Neural progenitor cell (in vitro differentiated cells): ENCODE measurements around the gene CBX8. TPM values are rescaled to one million over a fixed set of nuclear protein-coding genes. Genes with fewer than 3 reads are reported as not detected.

Experiments
- DNase-seq: peaks from one replicate; pipeline ENCODE4 v3.0.0-alpha.2; 2016; ENCODE audit warnings: low spot score
- H2AFZ ChIP-seq: fragments of 200-600 bp; sonication (generic); replicated peaks from 2 replicates; pipeline ENCODE4 v1.6.1; 2016; ENCODE audit warnings: antibody characterized with exemption
- H3F3A ChIP-seq: fragments of 200-600 bp; sonication (generic); 2 replicates; pipeline ENCODE4 v1.6.1; 2016; ENCODE audit warnings: antibody characterized with exemption, low read depth
- H3K27ac ChIP-seq: fragments of 200-600 bp; sonication (generic); 2 replicates; pipeline ENCODE4 v1.5.1; 2016; ENCODE audit warnings: mild to moderate bottlenecking
- H3K27me3 ChIP-seq: fragments of 200-600 bp; sonication (generic); 2 replicates; pipeline ENCODE4 v1.6.1; 2016; ENCODE audit warnings: mild to moderate bottlenecking, moderate library complexity
- H3K36me3 ChIP-seq: fragments of 200-600 bp; sonication (generic); 2 replicates; pipeline ENCODE4 v1.5.1; 2016
- H3K4me1 ChIP-seq: fragments of 200-600 bp; sonication (generic); 2 replicates; pipeline ENCODE4 v1.6.1; 2016; ENCODE audit warnings: mixed run types
- H3K4me2 ChIP-seq: fragments of 200-600 bp; sonication (generic); 2 replicates; pipeline ENCODE4 v1.6.1; 2016
- H3K4me3 ChIP-seq: fragments of 200-600 bp; sonication (generic); 2 replicates; pipeline ENCODE4 v1.5.1; 2016
- H3K79me2 ChIP-seq: fragments of 200-600 bp; sonication (generic); 2 replicates; pipeline ENCODE4 v1.6.1; 2016; ENCODE audit warnings: low read depth
- H3K9ac ChIP-seq: fragments of 200-600 bp; sonication (generic); 2 replicates; pipeline ENCODE4 v1.6.1; 2016
- H3K9me3 ChIP-seq: fragments of 200-600 bp; sonication (generic); 2 replicates; pipeline ENCODE4 v1.5.1; 2016; ENCODE audit warnings: low read depth
- H4K20me1 ChIP-seq: fragments of 200-600 bp; sonication (generic); 2 replicates; pipeline ENCODE4 v1.6.1; 2016; ENCODE audit warnings: low read depth
- H3K27ac Mint-ChIP-seq: 3 replicates; pipeline ENCODE4 v1.8.0; 2021; ENCODE audit warnings: mixed read lengths
- H3K27me3 Mint-ChIP-seq: 2 replicates; pipeline ENCODE4 v1.8.0; 2022; ENCODE audit warnings: low read depth, mild to moderate bottlenecking, inconsistent platforms, moderate library complexity, mixed read lengths; ENCODE audit not compliant: insufficient read depth
- H3K36me3 Mint-ChIP-seq: 3 replicates; pipeline ENCODE4 v1.8.0; 2021; ENCODE audit warnings: mixed read lengths
- H3K4me1 Mint-ChIP-seq: 3 replicates; pipeline ENCODE4 v1.8.0; 2021; ENCODE audit warnings: mixed read lengths
- H3K4me3 Mint-ChIP-seq: 3 replicates; pipeline ENCODE4 v1.8.0; 2021; ENCODE audit warnings: mild to moderate bottlenecking, moderate library complexity, mixed read lengths
- H3K9me3 Mint-ChIP-seq: 3 replicates; pipeline ENCODE4 v1.8.0; 2020; ENCODE audit warnings: mixed read lengths
- CTCF ChIP-seq: fragments of 200-600 bp; sonication (generic); IDR thresholded peaks from 2 replicates; pipeline ENCODE4 v1.5.1; 2017; ENCODE audit warnings: antibody characterized with exemption, mild to moderate bottlenecking
- EZH2 ChIP-seq: fragments of 200-600 bp; sonication (generic); IDR thresholded peaks from 2 replicates; pipeline ENCODE4 v1.6.1; 2017; ENCODE audit warnings: antibody characterized with exemption, mild to moderate bottlenecking, moderate library complexity
- EZH2phosphoT487 ChIP-seq: fragments of 200-600 bp; sonication (generic); IDR thresholded peaks from 2 replicates; pipeline ENCODE4 v1.6.1; 2017; ENCODE audit warnings: antibody characterized with exemption
- total RNA-seq: library from RNA; depleted of rRNA; stranded (reverse); fragments of >200 nt; gene quantifications from 2 replicates; pipeline ENCODE4 v1.2.3, GENCODE V29; 2015; ENCODE audit warnings: low replicate concordance

CBX8 gene
- 2.8 and 15.2 TPM in 2 replicates for total RNA-seq

- H3K4me1 ChIP-seq: peaks cover 60% of the 10 kb centered on the region
- peaks cover 92% of the 10 kb centered on the region for H3K27me3 ChIP-seq
- no peaks in the 10 kb centered on the region for H3K36me3 ChIP-seq
- Mint-ChIP-seq H3K27me3 (peaks cover 48% of the 10 kb centered on the region), H3K36me3 (no peaks in the 10 kb centered on the region), H3K27ac (peak within 1 kb of the TSS; percentile 91), H3K4me3 (peak within 1 kb of the TSS; percentile 93), H3K4me1 (peaks cover 52% of the 10 kb centered on the region), H3K9me3 (peaks cover 3% of the 10 kb centered on the region)
- no peak within 1 kb of the TSS for H3K9ac ChIP-seq
- no peak for TF ChIP-seq EZH2
- no peak for TF ChIP-seq CTCF
- no peak for TF ChIP-seq EZH2phosphoT487
- peak within 1 kb of the TSS; percentile 19 for H2AFZ ChIP-seq
- no peaks in the 10 kb centered on the region for H3K9me3 ChIP-seq
- peak within 1 kb of the TSS; percentile 80 for H3K4me3 ChIP-seq
- peaks cover 68% of the 10 kb centered on the region for H3F3A ChIP-seq
- H4K20me1 ChIP-seq: peaks cover 76% of the 10 kb centered on the region
- peak; percentile 100 for DNase-seq
- H3K27ac ChIP-seq: no peak within 1 kb of the TSS
- H3K79me2 ChIP-seq: peaks cover 7% of the 10 kb centered on the region
- H3K4me2 ChIP-seq: peak within 1 kb of the TSS; percentile 96
Measured at GRCh38 chr17:79796763-79797491, at the start of gene CBX8. Gene CBX8, minus strand, starts transcription at chr17:79797077. Its CDS starts 79 bp downstream, at chr17:79796998.

- no peak for DNase-seq
- TF ChIP-seq CTCF (no peak), EZH2phosphoT487 (no peak), EZH2 (no peak)
- peaks cover 45% of the 10 kb centered on the region for H3F3A ChIP-seq
- no peak overlapping the region for H3K4me3 ChIP-seq
- H3K4me2 ChIP-seq: peak overlapping the region; percentile 95
- H3K27ac ChIP-seq: no peak overlapping the region
- no peaks in the 10 kb centered on the region for H3K9me3 ChIP-seq
- Mint-ChIP-seq H3K36me3 (no peaks in the 10 kb centered on the region), H3K9me3 (no peaks in the 10 kb centered on the region), H3K4me3 (peak overlapping the region; percentile 80), H3K27ac (no peak overlapping the region), H3K4me1 (peaks cover 46% of the 10 kb centered on the region), H3K27me3 (peaks cover 29% of the 10 kb centered on the region)
- H3K4me1 ChIP-seq: peaks cover 26% of the 10 kb centered on the region
- H3K79me2 ChIP-seq: no peaks in the 10 kb centered on the region
- no peak overlapping the region for H2AFZ ChIP-seq
- no peak overlapping the region for H3K9ac ChIP-seq
- peaks cover 26% of the 10 kb centered on the region for H4K20me1 ChIP-seq
- H3K36me3 ChIP-seq: no peaks in the 10 kb centered on the region
- peaks cover 87% of the 10 kb centered on the region for H3K27me3 ChIP-seq
Measured at GRCh38 chr17:79845601-79845949, 48.7 kb upstream of the CBX8 start.

- no peak overlapping the region for H3K27ac ChIP-seq
- no peaks in the 10 kb centered on the region for H3K36me3 ChIP-seq
- TF ChIP-seq CTCF (peak; percentile 78), EZH2phosphoT487 (no peak)
- DNase-seq: peak; percentile 85
- Mint-ChIP-seq H3K4me3 (peak overlapping the region; percentile 80), H3K27me3 (peaks cover 33% of the 10 kb centered on the region), H3K27ac (no peak overlapping the region), H3K4me1 (peaks cover 41% of the 10 kb centered on the region), H3K9me3 (no peaks in the 10 kb centered on the region), H3K36me3 (no peaks in the 10 kb centered on the region)
- peaks cover 30% of the 10 kb centered on the region for H4K20me1 ChIP-seq
- peak overlapping the region; percentile 56 for H3K4me3 ChIP-seq
- peak overlapping the region; percentile 95 for H3K4me2 ChIP-seq
- peaks cover 93% of the 10 kb centered on the region for H3K27me3 ChIP-seq
- peaks cover 50% of the 10 kb centered on the region for H3F3A ChIP-seq
- peaks cover 24% of the 10 kb centered on the region for H3K4me1 ChIP-seq
- no peak overlapping the region for H2AFZ ChIP-seq
- H3K79me2 ChIP-seq: no peaks in the 10 kb centered on the region
- H3K9me3 ChIP-seq: no peaks in the 10 kb centered on the region
- H3K9ac ChIP-seq: no peak overlapping the region
Measured at GRCh38 chr17:79844869-79845600, 48.2 kb upstream of the CBX8 start.
